ENCODE results near the gene MEIOSIN.

The MEIOSIN gene

DNA sequence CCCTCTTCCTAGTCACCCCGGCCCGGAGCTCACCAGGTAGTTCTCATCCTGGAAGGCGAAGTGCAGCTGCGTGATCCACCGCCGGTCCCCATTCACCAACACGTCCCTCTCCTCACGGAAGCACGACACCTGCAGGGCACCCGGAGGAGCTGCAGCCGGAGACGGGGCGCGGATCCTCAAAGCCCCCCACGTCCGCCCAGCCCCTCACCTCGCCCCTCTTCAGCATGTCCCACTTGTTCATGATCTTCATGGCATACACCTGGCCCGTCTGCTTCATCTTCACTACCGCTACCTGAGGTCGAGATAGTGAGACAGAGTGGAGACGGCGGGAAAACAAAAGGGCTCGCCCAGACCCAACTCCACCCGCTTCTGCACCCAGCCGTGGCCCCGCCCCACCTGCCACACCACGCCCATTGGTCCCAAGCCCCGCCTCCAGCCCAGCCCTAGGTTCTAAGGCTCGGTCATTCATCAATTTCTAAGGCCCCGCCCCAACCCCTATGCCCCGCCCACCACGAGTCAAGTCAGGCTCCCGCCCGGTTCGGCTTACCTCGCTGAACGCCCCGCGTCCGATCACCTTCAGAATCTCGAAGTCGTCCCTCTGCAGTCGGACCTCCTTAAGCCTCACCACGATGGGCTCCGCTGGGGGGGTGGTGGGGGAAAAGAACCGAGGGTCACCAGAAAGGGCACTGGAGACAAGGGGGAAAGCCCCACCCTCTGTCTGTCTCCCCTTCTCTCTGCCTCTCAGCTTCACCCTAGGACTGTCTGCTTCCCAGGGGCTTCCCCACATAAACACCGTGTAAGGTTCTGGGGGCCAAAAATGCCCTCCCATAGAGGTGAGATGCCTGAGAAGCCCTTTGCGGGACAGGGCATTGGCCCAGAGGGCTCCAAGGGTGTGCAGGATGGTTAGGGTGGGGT lies 46.2 kb downstream of the MEIOSIN start:
- no peaks in the 10 kb centered on the region for H3K9me3 ChIP-seq (ENCODE audit: control insufficient read depth, insufficient read depth, low read depth, low read length)
- H3K27ac ChIP-seq (ENCODE audit: extremely low read depth, low read depth, low read length), result no peak overlapping the region
- peaks cover 17 to 35% of the 10 kb centered on the region in 2 experiments; a peak in 2 of 3 replicates for H3K36me3 ChIP-seq (ENCODE audit: control insufficient read depth in 2 of 2, insufficient read depth in 1 of 2, low read length in 2 of 2)
- peaks cover 9% of the 10 kb centered on the region; the same call in 1 of the 2 replicates for H3K4me1 ChIP-seq (ENCODE audit: control insufficient read depth, insufficient read depth, low read length)
- POLR2A ChIA-PET, result interaction anchor here (1.1 to 1.5 kb wide), 2 partner anchors 10 to 87 kb away, joined by 3 to 23 read pairs; partner anchors contain the start of genes QPCTL and SIX5
- no peak overlapping the region for H3K4me3 ChIP-seq (ENCODE audit: low read depth, low read length)
- CTCF ChIA-PET, result interaction anchor here (0.7 to 2.0 kb wide), 2 partner anchors 20 to 37 kb away, joined by 3 to 6 read pairs; no protein-coding TSS in a partner anchor
- TF ChIP-seq ZBTB48 (tag by site-specific recombination; IDR thresholded peaks at IDR 0.05) (0 out of 2 replicates have a peak, but pooled peaks have one; percentile 6), YY2 (tag by site-specific recombination; IDR thresholded peaks at IDR 0.05) (no peak), SP3 (tag by site-specific recombination; IDR thresholded peaks at IDR 0.05) (peak; percentile 69), SP2 (tag by site-specific recombination; IDR thresholded peaks at IDR 0.05) (peak; percentile 70), CTCF (tag by site-specific recombination; IDR thresholded peaks at IDR 0.05) (peak; percentile 18; the same call in 1 of the 2 replicates), KLF8 (tag by site-specific recombination; IDR thresholded peaks at IDR 0.05) (peak; percentile 73; the same call in 1 of the 2 replicates), ZSCAN18 (tag by site-specific recombination; IDR thresholded peaks at IDR 0.05) (no peak), ZNF416 (tag by site-specific recombination; IDR thresholded peaks at IDR 0.05) (no peak), SP7 (tag by site-specific recombination; IDR thresholded peaks at IDR 0.05) (0 out of 2 replicates have a peak, but pooled peaks have one; percentile 15), TRIM28 (IDR thresholded peaks at IDR 0.05; ENCODE audit: borderline replicate concordance, low read length) (no peak), ZNF138 (tag by site-specific recombination; IDR thresholded peaks at IDR 0.05; ENCODE audit: borderline replicate concordance) (0 out of 2 replicates have a peak, but pooled peaks have one; percentile 2), KLF9 (tag by site-specific recombination; IDR thresholded peaks at IDR 0.05; ENCODE audit: low read depth) (peak; percentile 64), ZNF704 (tag by site-specific recombination; IDR thresholded peaks at IDR 0.05) (no peak), ZBTB49 (tag by site-specific recombination; IDR thresholded peaks at IDR 0.05; ENCODE audit: low read depth) (no peak), ZNF175 (tag by site-specific recombination; IDR thresholded peaks at IDR 0.05) (no peak), YY1 (tag by site-specific recombination; IDR thresholded peaks at IDR 0.05) (no peak), ZBTB8A (tag by site-specific recombination; IDR thresholded peaks at IDR 0.05) (no peak), ZFP3 (tag by site-specific recombination; IDR thresholded peaks at IDR 0.05; ENCODE audit: low read depth) (no peak), ZNF302 (tag by site-specific recombination; IDR thresholded peaks at IDR 0.05; ENCODE audit: low read depth) (no peak), ZNF600 (tag by site-specific recombination; IDR thresholded peaks at IDR 0.05) (peak; percentile 44; the same call in 1 of the 2 replicates), ZNF146 (tag by site-specific recombination; IDR thresholded peaks at IDR 0.05) (no peak)
- TF ChIP-seq, protein P1, sequence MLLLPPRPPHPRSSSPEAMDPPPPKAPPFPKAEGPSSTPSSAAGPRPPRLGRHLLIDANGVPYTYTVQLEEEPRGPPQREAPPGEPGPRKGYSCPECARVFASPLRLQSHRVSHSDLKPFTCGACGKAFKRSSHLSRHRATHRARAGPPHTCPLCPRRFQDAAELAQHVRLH (tag by site-specific recombination; IDR thresholded peaks at IDR 0.05), result 0 out of 2 replicates have a peak, but pooled peaks have one; percentile 39
- TF ChIP-seq, protein P2, sequence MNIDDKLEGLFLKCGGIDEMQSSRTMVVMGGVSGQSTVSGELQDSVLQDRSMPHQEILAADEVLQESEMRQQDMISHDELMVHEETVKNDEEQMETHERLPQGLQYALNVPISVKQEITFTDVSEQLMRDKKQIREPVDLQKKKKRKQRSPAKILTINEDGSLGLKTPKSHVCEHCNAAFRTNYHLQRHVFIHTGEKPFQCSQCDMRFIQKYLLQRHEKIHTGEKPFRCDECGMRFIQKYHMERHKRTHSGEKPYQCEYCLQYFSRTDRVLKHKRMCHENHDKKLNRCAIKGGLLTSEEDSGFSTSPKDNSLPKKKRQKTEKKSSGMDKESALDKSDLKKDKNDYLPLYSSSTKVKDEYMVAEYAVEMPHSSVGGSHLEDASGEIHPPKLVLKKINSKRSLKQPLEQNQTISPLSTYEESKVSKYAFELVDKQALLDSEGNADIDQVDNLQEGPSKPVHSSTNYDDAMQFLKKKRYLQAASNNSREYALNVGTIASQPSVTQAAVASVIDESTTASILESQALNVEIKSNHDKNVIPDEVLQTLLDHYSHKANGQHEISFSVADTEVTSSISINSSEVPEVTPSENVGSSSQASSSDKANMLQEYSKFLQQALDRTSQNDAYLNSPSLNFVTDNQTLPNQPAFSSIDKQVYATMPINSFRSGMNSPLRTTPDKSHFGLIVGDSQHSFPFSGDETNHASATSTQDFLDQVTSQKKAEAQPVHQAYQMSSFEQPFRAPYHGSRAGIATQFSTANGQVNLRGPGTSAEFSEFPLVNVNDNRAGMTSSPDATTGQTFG (tag by site-specific recombination; IDR thresholded peaks at IDR 0.05; ENCODE audit: borderline replicate concordance), result no peak
- TF ChIP-seq, protein P3, sequence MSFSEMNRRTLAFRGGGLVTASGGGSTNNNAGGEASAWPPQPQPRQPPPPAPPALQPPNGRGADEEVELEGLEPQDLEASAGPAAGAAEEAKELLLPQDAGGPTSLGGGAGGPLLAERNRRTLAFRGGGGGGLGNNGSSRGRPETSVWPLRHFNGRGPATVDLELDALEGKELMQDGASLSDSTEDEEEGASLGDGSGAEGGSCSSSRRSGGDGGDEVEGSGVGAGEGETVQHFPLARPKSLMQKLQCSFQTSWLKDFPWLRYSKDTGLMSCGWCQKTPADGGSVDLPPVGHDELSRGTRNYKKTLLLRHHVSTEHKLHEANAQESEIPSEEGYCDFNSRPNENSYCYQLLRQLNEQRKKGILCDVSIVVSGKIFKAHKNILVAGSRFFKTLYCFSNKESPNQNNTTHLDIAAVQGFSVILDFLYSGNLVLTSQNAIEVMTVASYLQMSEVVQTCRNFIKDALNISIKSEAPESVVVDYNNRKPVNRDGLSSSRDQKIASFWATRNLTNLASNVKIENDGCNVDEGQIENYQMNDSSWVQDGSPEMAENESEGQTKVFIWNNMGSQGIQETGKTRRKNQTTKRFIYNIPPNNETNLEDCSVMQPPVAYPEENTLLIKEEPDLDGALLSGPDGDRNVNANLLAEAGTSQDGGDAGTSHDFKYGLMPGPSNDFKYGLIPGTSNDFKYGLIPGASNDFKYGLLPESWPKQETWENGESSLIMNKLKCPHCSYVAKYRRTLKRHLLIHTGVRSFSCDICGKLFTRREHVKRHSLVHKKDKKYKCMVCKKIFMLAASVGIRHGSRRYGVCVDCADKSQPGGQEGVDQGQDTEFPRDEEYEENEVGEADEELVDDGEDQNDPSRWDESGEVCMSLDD (tag by site-specific recombination; IDR thresholded peaks at IDR 0.05), result 0 out of 2 replicates have a peak, but pooled peaks have one; percentile 19
